ENCODE data around the gene MEF2D.

- TF ChIP-seq CTCF (IDR thresholded peaks at IDR 0.05; ENCODE audit: insufficient read depth, low read depth, low read length): no peak
- TF ChIP-seq EZH2 (IDR thresholded peaks at IDR 0.05; ENCODE audit: insufficient read depth, low read length): no peak
These were observed 71.8 kb downstream of the MEF2D start for GRCh38 chr1:156428746-156429288.
